Keratinocyte (primary cell): ENCODE measurements around the gene CADM2. TPM values are rescaled to one million over a fixed set of nuclear protein-coding genes. Genes with fewer than 3 reads are reported as not detected.

ENCODE experiments used
- DNase-seq: peaks from one replicate; pipeline ENCODE4 v3.0.0-alpha.2; 2011; ENCODE audit warnings: low read depth, missing footprints, low spot score
- FAIRE-seq: peaks from 2 replicates; lab custom pipeline; 2011; peaks lifted over from hg19 to GRCh38; lab: Jason Lieb, UNC
- H2AFZ ChIP-seq: 2 replicates; pipeline ENCODE4 v1.6.0; 2012; ENCODE audit warnings: low read length, control low read depth, inconsistent platforms; ENCODE audit not compliant: control insufficient read depth
- H3K27ac ChIP-seq: 2 replicates; pipeline ENCODE4 v1.5.1; 2011; ENCODE audit warnings: low read length; ENCODE audit not compliant: control insufficient read depth, insufficient read depth
- H3K27me3 ChIP-seq: 3 replicates; pipeline ENCODE4 v1.6.0; 2011; ENCODE audit warnings: low read length; ENCODE audit not compliant: control insufficient read depth, insufficient read depth; ENCODE audit errors: extremely low read depth
- H3K36me3 ChIP-seq, 2 experiments: 2 replicates in 1 of 2; 3 replicates in 1 of 2; pipeline ENCODE4 v1.5.1; 2011; ENCODE audit warnings: low read length in 2 of 2, mild to moderate bottlenecking in 1 of 2; ENCODE audit not compliant: control insufficient read depth in 2 of 2, insufficient read depth in 2 of 2; ENCODE audit errors: extremely low read depth in 1 of 2
- H3K4me1 ChIP-seq: 3 replicates; pipeline ENCODE4 v1.5.1; 2011; ENCODE audit warnings: low read length; ENCODE audit not compliant: control insufficient read depth, insufficient read depth; ENCODE audit errors: extremely low read depth
- H3K4me2 ChIP-seq: 3 replicates; pipeline ENCODE4 v1.6.0; 2011; ENCODE audit warnings: low read depth, low read length; ENCODE audit not compliant: control insufficient read depth, insufficient read depth; ENCODE audit errors: extremely low read depth
- H3K4me3 ChIP-seq, 3 experiments: fragments of 200-600 bp in 1 of 3; sonication (generic) in 1 of 3; 2 replicates in 2 of 3; 3 replicates in 1 of 3; pipeline ENCODE4 v1.5.1; 2011 to 2016; ENCODE audit warnings: low read length in 3 of 3, mild to moderate bottlenecking in 3 of 3, control low read depth in 2 of 3, inconsistent platforms in 1 of 3, low read depth in 1 of 3, mixed read lengths in 1 of 3, mixed run types in 1 of 3, moderate library complexity in 1 of 3; ENCODE audit not compliant: control insufficient read depth in 2 of 3, insufficient read depth in 2 of 3; ENCODE audit errors: extremely low read depth in 1 of 3
- H3K79me2 ChIP-seq: 2 replicates; pipeline ENCODE4 v1.6.0; 2012; ENCODE audit warnings: low read length; ENCODE audit not compliant: control insufficient read depth, insufficient read depth
- H3K9ac ChIP-seq: 3 replicates; pipeline ENCODE4 v1.6.0; 2011; ENCODE audit warnings: low read length; ENCODE audit not compliant: control insufficient read depth, insufficient read depth; ENCODE audit errors: extremely low read depth
- H3K9me1 ChIP-seq: 3 replicates; pipeline ENCODE4 v1.6.0; 2011; ENCODE audit warnings: low read length; ENCODE audit not compliant: control insufficient read depth, insufficient read depth; ENCODE audit errors: extremely low read depth
- H3K9me3 ChIP-seq: 2 replicates; pipeline ENCODE4 v1.5.1; 2012; ENCODE audit warnings: low read depth, low read length; ENCODE audit not compliant: control insufficient read depth
- H4K20me1 ChIP-seq: 3 replicates; pipeline ENCODE4 v1.6.0; 2011; ENCODE audit warnings: low read length; ENCODE audit not compliant: control insufficient read depth, insufficient read depth; ENCODE audit errors: extremely low read depth
- EZH2 ChIP-seq: IDR thresholded peaks from one replicate; pipeline ENCODE4 v1.6.1; 2012; ENCODE audit warnings: inconsistent platforms, mild to moderate bottlenecking, low read length, moderate library complexity
- dilution Hi-C: fragments of 300-500 bp; cut with MboI; formaldehyde crosslinking; loops from one replicate; pipeline ENCODE4 v1.7.0; 2020; ENCODE audit warnings: low sequenced_read_pairs; ENCODE audit not compliant: extremely low pct_ligation_motif_present
- polyA plus RNA-seq, 5 experiments: library from polyadenylated mRNA; depleted of rRNA in 3 of 5; stranded (reverse) in 3 of 5; stranded (forward) in 1 of 5; unstranded in 1 of 5; fragments of >200 nt; gene quantifications; 1 replicate in 1 of 5; 2 replicates in 3 of 5; 3 replicates in 1 of 5; pipeline versions ENCODE4 v1.2.1 to v1.2.3, GENCODE V29; 2011 to 2012; ENCODE audit warnings: missing spikeins in 2 of 5, low read depth in 1 of 5, low replicate concordance in 1 of 5
- TF ChIP-seq, protein P1 (sequence below), 3 experiments: IDR thresholded peaks in 1 of 3; conservative IDR thresholded peaks in 1 of 3; optimal IDR thresholded peaks in 1 of 3; 2 replicates in 2 of 3; 3 replicates in 1 of 3; pipeline versions ENCODE3 to v1.5.1; 2011; ENCODE audit warnings: low read length in 3 of 3, mild to moderate bottlenecking in 3 of 3, moderate library complexity in 2 of 3, control low read depth in 1 of 3, inconsistent platforms in 1 of 3; ENCODE audit not compliant: insufficient read depth in 2 of 3; ENCODE audit errors: extremely low read depth in 1 of 3

CADM2 gene
- polyA plus RNA-seq, 1 donor (not counting 4 experiments of a cell fraction or from before 2014, with no cell fraction given), result not detected

DNA sequence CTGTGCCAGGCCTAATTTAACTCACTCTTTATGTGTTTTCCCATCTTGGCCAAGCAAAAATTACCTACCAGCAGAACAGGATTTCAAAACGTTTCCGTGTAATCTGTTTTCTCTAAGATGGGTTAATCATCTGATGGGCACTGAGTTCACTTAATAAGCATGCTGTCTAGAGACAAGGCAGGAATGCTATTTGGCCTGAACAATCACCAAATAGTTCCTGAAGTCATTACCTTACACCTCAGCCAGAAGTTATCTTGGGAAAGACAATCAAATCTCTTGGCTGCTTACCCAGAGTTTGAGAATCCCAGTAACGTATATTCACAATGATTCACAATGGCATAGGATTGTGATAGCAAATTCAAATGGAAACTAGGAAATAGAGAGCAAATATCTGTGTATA lies 779.1 kb downstream of the CADM2 start:
- Histone ChIP-seq H3K36me3 (no peaks in the 10 kb centered on the region), H3K4me2 (no peak overlapping the region), H3K4me1 (no peaks in the 10 kb centered on the region), H3K4me3 (no peak overlapping the region), H2AFZ (no peak overlapping the region), H3K79me2 (no peaks in the 10 kb centered on the region), H3K9me1 (no peaks in the 10 kb centered on the region), H3K9me3 (no peaks in the 10 kb centered on the region), H3K27ac (no peak overlapping the region), H3K9ac (no peak overlapping the region), H4K20me1 (no peaks in the 10 kb centered on the region), H3K27me3 (no peaks in the 10 kb centered on the region)
- dilution Hi-C loops, result no loop called here
- FAIRE-seq (no peak), DNase-seq (no peak)
- no peak for TF ChIP-seq EZH2
- TF ChIP-seq, protein P1, sequence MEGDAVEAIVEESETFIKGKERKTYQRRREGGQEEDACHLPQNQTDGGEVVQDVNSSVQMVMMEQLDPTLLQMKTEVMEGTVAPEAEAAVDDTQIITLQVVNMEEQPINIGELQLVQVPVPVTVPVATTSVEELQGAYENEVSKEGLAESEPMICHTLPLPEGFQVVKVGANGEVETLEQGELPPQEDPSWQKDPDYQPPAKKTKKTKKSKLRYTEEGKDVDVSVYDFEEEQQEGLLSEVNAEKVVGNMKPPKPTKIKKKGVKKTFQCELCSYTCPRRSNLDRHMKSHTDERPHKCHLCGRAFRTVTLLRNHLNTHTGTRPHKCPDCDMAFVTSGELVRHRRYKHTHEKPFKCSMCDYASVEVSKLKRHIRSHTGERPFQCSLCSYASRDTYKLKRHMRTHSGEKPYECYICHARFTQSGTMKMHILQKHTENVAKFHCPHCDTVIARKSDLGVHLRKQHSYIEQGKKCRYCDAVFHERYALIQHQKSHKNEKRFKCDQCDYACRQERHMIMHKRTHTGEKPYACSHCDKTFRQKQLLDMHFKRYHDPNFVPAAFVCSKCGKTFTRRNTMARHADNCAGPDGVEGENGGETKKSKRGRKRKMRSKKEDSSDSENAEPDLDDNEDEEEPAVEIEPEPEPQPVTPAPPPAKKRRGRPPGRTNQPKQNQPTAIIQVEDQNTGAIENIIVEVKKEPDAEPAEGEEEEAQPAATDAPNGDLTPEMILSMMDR (optimal IDR thresholded peaks at IDR 0.05 in 1 of 3, IDR thresholded peaks at IDR 0.05 in 1 of 3, conservative IDR thresholded peaks at IDR 0.05 in 1 of 3; ENCODE audit: extremely low read depth in 1 of 3, insufficient read depth in 2 of 3, low read length in 3 of 3), result no peak

DNA sequence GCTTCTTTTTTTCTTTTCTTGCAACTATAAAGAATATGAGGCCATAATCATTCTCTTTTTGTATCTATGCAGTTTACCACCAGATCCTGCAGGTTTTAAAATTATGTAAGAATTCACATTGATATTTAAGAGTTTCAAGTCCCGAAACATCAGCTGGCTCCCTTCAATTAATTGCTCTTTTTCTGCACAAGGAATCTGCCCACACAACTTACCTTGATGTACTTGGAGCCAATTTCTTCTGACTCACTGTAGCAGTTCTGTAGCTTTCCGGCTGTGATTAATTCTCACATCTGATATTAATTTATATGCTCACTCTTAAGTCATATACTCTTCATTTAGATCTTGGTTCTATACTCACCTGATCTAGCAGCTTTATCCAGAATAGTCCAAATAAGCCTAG lies 781.8 kb downstream of the CADM2 start:
- no peaks in the 10 kb centered on the region for H3K79me2 ChIP-seq
- no peaks in the 10 kb centered on the region for H3K27me3 ChIP-seq
- no peaks in the 10 kb centered on the region for H3K4me1 ChIP-seq
- H3K4me2 ChIP-seq, result no peak overlapping the region
- H4K20me1 ChIP-seq, result no peaks in the 10 kb centered on the region
- H3K36me3 ChIP-seq, result no peaks in the 10 kb centered on the region
- TF ChIP-seq, protein P1 (optimal IDR thresholded peaks at IDR 0.05 in 1 of 3, IDR thresholded peaks at IDR 0.05 in 1 of 3, conservative IDR thresholded peaks at IDR 0.05 in 1 of 3; ENCODE audit: extremely low read depth in 1 of 3, insufficient read depth in 2 of 3, low read length in 3 of 3), result no peak
- no peak for TF ChIP-seq EZH2
- H3K9ac ChIP-seq, result no peak overlapping the region
- dilution Hi-C loops, result no loop called here
- no peaks in the 10 kb centered on the region for H3K9me1 ChIP-seq
- DNase-seq (no peak), FAIRE-seq (no peak)
- no peaks in the 10 kb centered on the region for H3K9me3 ChIP-seq
- H3K27ac ChIP-seq, result no peak overlapping the region
- H2AFZ ChIP-seq, result no peak overlapping the region
- H3K4me3 ChIP-seq, result no peak overlapping the region
